ENCODE data around the gene BROX. TPM values are rescaled to one million over a fixed set of nuclear protein-coding genes. Genes with fewer than 3 reads are reported as not detected.

BROX gene
- total RNA-seq, 1 experiment from 2014 or later = 49.8 TPM

DNA sequence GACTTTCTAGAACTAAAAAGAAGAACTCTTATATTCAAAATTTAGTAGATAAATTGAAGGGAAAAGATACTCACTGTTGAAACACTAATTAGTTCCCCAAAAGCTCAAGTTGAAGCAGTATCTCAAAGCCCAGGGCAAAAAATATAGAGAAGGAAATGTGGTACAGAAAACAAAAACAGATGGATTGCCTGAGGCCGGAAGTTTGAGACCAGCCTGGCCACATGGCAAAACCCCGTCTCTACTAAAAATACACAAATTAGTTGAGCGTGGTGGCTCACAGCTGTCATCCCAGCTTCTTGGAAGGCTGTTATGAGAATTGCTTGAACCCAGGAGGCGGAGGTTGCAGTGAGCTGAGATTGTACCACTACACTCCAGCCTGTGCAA lies 60.6 kb downstream of the BROX start:
- Histone ChIP-seq H3K27ac (ENCODE audit: low read length) (no peak overlapping the region), H3K36me3 (ENCODE audit: control insufficient read depth, insufficient read depth, low read length) (no peaks in the 10 kb centered on the region), H3K9me3 (ENCODE audit: control insufficient read depth, insufficient read depth, low read depth, low read length) (peaks cover 6% of the 10 kb centered on the region; the same call in 1 of the 2 replicates), H3K27me3 (ENCODE audit: control insufficient read depth, insufficient read depth, low read length) (no peaks in the 10 kb centered on the region), H3K4me3 (ENCODE audit: low read depth in 2 of 2, low read length in 2 of 2) (no peak overlapping the region), H3K4me1 (ENCODE audit: control insufficient read depth, insufficient read depth, low read length) (no peaks in the 10 kb centered on the region)
- ATAC-seq (no peak), DNase-seq (ENCODE audit: low read depth, low spot score) (no peak)
- intact Hi-C loops (cut with micrococcal nuclease; ENCODE audit: unreplicated experiment) (no loop called here), in situ Hi-C loops (cut with HindIII; ENCODE audit: low pct_unique_long_range_greater_than_20kb, low sequenced_read_pairs) (no loop called here)
- TF ChIP-seq SIN3A (IDR thresholded peaks at IDR 0.05; ENCODE audit: borderline replicate concordance, insufficient read depth, low read depth, low read length) (no peak), TCF7L2 (IDR thresholded peaks at IDR 0.05; ENCODE audit: low read depth, low read length) (no peak), POLR2AphosphoS5 (IDR thresholded peaks at IDR 0.05; ENCODE audit: low read depth, low read length) (no peak)
- TF ChIP-seq, protein P1, sequence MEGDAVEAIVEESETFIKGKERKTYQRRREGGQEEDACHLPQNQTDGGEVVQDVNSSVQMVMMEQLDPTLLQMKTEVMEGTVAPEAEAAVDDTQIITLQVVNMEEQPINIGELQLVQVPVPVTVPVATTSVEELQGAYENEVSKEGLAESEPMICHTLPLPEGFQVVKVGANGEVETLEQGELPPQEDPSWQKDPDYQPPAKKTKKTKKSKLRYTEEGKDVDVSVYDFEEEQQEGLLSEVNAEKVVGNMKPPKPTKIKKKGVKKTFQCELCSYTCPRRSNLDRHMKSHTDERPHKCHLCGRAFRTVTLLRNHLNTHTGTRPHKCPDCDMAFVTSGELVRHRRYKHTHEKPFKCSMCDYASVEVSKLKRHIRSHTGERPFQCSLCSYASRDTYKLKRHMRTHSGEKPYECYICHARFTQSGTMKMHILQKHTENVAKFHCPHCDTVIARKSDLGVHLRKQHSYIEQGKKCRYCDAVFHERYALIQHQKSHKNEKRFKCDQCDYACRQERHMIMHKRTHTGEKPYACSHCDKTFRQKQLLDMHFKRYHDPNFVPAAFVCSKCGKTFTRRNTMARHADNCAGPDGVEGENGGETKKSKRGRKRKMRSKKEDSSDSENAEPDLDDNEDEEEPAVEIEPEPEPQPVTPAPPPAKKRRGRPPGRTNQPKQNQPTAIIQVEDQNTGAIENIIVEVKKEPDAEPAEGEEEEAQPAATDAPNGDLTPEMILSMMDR (IDR thresholded peaks at IDR 0.05) = no peak
- TF ChIP-seq, protein P2, sequence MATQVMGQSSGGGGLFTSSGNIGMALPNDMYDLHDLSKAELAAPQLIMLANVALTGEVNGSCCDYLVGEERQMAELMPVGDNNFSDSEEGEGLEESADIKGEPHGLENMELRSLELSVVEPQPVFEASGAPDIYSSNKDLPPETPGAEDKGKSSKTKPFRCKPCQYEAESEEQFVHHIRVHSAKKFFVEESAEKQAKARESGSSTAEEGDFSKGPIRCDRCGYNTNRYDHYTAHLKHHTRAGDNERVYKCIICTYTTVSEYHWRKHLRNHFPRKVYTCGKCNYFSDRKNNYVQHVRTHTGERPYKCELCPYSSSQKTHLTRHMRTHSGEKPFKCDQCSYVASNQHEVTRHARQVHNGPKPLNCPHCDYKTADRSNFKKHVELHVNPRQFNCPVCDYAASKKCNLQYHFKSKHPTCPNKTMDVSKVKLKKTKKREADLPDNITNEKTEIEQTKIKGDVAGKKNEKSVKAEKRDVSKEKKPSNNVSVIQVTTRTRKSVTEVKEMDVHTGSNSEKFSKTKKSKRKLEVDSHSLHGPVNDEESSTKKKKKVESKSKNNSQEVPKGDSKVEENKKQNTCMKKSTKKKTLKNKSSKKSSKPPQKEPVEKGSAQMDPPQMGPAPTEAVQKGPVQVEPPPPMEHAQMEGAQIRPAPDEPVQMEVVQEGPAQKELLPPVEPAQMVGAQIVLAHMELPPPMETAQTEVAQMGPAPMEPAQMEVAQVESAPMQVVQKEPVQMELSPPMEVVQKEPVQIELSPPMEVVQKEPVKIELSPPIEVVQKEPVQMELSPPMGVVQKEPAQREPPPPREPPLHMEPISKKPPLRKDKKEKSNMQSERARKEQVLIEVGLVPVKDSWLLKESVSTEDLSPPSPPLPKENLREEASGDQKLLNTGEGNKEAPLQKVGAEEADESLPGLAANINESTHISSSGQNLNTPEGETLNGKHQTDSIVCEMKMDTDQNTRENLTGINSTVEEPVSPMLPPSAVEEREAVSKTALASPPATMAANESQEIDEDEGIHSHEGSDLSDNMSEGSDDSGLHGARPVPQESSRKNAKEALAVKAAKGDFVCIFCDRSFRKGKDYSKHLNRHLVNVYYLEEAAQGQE (IDR thresholded peaks at IDR 0.05; ENCODE audit: insufficient read depth in 1 of 2, low read depth in 2 of 2, low read length in 1 of 2) = no peak
- ChIA-PET CTCF (no interaction called here), POLR2A (interaction anchor here (0.7 kb wide), 1 partner anchor 96 kb away, joined by 3 read pairs; no protein-coding TSS in a partner anchor)
- no TSS peak for BruUV-seq (replicated peaks)

DNA sequence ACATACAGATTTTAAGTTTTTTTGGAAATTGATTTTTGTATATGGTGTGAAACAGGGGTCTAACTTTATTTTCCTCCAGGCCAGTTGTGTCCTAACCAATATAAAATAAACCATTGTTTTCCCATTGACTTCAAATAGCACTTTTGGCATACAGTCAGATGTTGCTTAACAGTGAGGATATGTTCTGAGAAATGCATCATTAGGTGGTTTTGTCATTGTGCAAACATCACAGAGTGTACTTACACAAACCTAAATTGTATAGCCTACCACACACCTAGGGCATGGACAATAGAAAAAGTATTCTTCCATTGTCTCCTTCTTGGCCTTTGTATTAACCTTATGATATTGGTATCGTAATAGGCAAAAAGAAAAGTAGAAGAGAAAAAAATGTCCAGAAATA lies 65.1 kb downstream of the BROX start:
- Histone ChIP-seq H3K27me3 (ENCODE audit: control insufficient read depth, insufficient read depth, low read length) (no peaks in the 10 kb centered on the region), H3K9me3 (ENCODE audit: control insufficient read depth, insufficient read depth, low read depth, low read length) (no peaks in the 10 kb centered on the region), H3K4me3 (ENCODE audit: low read depth in 2 of 2, low read length in 2 of 2) (no peak overlapping the region), H3K4me1 (ENCODE audit: control insufficient read depth, insufficient read depth, low read length) (no peaks in the 10 kb centered on the region), H3K27ac (ENCODE audit: low read length) (no peak overlapping the region), H3K36me3 (ENCODE audit: control insufficient read depth, insufficient read depth, low read length) (no peaks in the 10 kb centered on the region)
- peak; percentile 42; the same call in 1 of the 2 replicates for ATAC-seq
- BruUV-seq (replicated peaks) = no TSS peak
- ChIA-PET CTCF (interaction anchor here (0.5 kb wide), 1 partner anchor 312 kb away, joined by 3 read pairs; no protein-coding TSS in a partner anchor), POLR2A (no interaction called here)
- in situ Hi-C loops (cut with HindIII; ENCODE audit: low pct_unique_long_range_greater_than_20kb, low sequenced_read_pairs) (no loop called here), intact Hi-C loops (cut with micrococcal nuclease; ENCODE audit: unreplicated experiment) (no loop called here)
- no peak for TF ChIP-seq TCF7L2 (IDR thresholded peaks at IDR 0.05; ENCODE audit: low read depth, low read length)
- TF ChIP-seq, protein P1 (IDR thresholded peaks at IDR 0.05) = no peak
- TF ChIP-seq SIN3A (IDR thresholded peaks at IDR 0.05; ENCODE audit: borderline replicate concordance, insufficient read depth, low read depth, low read length) = no peak
- TF ChIP-seq, protein P2 (IDR thresholded peaks at IDR 0.05; ENCODE audit: insufficient read depth in 1 of 2, low read depth in 2 of 2, low read length in 1 of 2) = no peak
- no peak for TF ChIP-seq POLR2AphosphoS5 (IDR thresholded peaks at IDR 0.05; ENCODE audit: low read depth, low read length)
- DNase-seq (ENCODE audit: low read depth, low spot score) = peak; percentile 45
